Muscle of leg (tissue), 11 donors: ENCODE results near the gene BCL2L2. TPM values are rescaled to one million over a fixed set of nuclear protein-coding genes. Genes with fewer than 3 reads are reported as not detected.

ENCODE experiments used
- DNase-seq: peaks from one replicate; pipeline ENCODE4 v3.0.0; 2013
- H3K27ac ChIP-seq: one replicate; pipeline ENCODE4 v1.5.1; 2013; ENCODE audit warnings: mild to moderate bottlenecking, low read length, control low read depth
- H3K27me3 ChIP-seq: one replicate; pipeline ENCODE4 v1.6.1; 2013; ENCODE audit warnings: low read length; ENCODE audit not compliant: control insufficient read depth, insufficient read depth
- H3K36me3 ChIP-seq: one replicate; pipeline ENCODE4 v1.6.1; 2013; ENCODE audit warnings: low read length; ENCODE audit not compliant: control insufficient read depth, insufficient read depth
- H3K4me1 ChIP-seq: one replicate; pipeline ENCODE4 v1.6.1; 2013; ENCODE audit warnings: low read length; ENCODE audit not compliant: control insufficient read depth, insufficient read depth
- H3K4me3 ChIP-seq: one replicate; pipeline ENCODE4 v1.5.1; 2013; ENCODE audit warnings: low read length, control low read depth
- H3K9me3 ChIP-seq: replicated peaks from 2 replicates; pipeline ENCODE4 v1.6.1; 2013; ENCODE audit warnings: low read depth, low read length; ENCODE audit not compliant: control insufficient read depth
- WGBS: methylation state at CpG from one replicate; pipeline ENCODE4 v1.1.5; 2013; ENCODE audit warnings: missing lambda C conversion rate; ENCODE audit not compliant: insufficient coverage; 5-methylcytosine and 5-hydroxymethylcytosine counted together
- polyA plus RNA-seq, 8 donors: library from polyadenylated mRNA; unstranded; fragments of 120-200 nt; gene quantifications; one replicate each; pipeline versions ENCODE4 v1.2.1 to v1.2.3, GENCODE V29; 2013; ENCODE audit warnings: inconsistent platforms in 1 of 8, low replicate concordance in 1 of 8; ENCODE audit not compliant: insufficient read length in 8 of 8, insufficient read depth in 1 of 8
- total RNA-seq: library from RNA; stranded (reverse); fragments of 120-200 nt; gene quantifications from one replicate; pipeline ENCODE4 v1.2.4, GENCODE V29; 2013

BCL2L2 gene
- total and polyA plus RNA-seq, 9 donors = 15.1 to 39.3 (median 31.5) TPM

DNA sequence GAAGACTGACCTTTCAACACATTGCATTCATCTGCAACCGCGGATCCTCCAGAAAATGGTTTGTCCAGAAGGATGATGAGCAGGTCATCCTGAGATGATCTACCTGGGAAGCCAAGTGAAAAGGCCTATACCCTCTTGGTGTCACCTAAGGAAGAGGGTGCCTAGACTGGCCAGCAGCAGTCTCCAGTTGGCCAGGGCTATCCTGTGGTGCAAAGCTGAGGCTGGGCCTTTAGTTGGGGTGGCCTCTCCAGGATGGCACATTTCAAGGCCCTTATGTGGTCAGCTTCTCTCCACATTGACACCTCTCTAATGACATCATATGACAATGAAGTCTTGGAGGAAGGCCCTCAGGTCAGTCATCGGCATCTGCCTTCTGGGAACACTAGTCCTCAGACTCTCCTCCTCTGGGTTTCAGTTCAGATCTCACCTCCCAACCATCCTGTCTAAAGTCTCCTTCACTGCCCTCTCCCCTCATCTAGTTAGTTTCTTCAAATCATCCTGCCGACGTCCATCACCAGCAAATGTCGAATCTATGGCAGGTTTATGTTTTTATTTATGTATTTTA, 49.3 kb downstream of the BCL2L2 start:
- 75% methylated on average over 1 of the region's 6 CpGs for WGBS
- H3K27me3 ChIP-seq = peaks cover 16% of the 10 kb centered on the region
- no peak overlapping the region for H3K27ac ChIP-seq

DNA sequence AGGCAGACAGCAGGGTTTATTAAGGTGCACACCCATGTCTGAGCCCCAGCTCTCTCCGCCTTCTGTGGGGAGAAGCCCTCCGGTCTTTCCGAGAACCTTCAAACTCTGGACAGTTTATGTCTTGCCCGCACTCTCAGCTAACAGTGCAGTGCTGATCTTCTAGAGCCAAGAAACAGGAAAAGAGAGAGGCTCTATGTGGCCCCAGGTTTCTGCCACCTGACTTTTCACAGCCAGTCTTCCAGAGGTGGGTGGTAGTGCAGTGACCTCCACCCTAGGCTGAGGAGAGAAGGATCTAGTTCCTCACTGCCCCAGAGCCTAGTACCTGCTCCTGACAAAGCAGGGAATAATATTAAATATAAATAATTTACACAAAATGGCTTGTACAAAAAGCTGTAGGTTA, 50.0 kb downstream of the BCL2L2 start:
- Histone ChIP-seq H3K27me3 (peaks cover 13% of the 10 kb centered on the region), H3K27ac (no peak overlapping the region), H3K4me3 (no peak overlapping the region), H3K4me1 (peaks cover 36% of the 10 kb centered on the region), H3K36me3 (peaks cover 51% of the 10 kb centered on the region), H3K9me3 (no peaks in the 10 kb centered on the region)
- no peak for DNase-seq
- 85% methylated on average over 4 of the region's 4 CpGs for WGBS

More for the DNA sequence above, 49.3 kb downstream of the BCL2L2 start:
- Histone ChIP-seq H3K4me3 (no peak overlapping the region), H3K36me3 (peaks cover 44% of the 10 kb centered on the region), H3K9me3 (no peaks in the 10 kb centered on the region), H3K4me1 (peaks cover 32% of the 10 kb centered on the region)
- DNase-seq = peak; percentile 17

DNA sequence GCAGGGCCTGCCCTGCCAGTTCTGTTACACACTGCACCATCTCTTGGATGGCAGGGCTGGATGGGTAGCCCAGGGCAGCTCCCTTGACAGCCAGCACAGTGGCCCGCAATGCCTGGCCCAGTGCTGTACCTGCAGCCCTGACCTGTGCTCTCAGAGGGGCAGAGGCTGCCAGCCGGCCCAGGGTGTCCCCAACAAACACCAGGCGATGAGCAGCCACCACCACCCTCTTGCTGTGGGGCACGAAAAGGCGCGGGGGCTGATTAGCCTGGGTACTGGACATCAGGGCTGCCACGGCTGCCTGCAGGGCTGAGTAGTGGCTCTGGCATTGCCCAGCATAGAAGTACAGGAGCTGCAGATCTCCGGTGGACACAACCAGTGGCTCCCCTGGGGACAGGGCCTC, 50.6 kb downstream of the BCL2L2 start:
- peaks cover 36% of the 10 kb centered on the region for H3K4me1 ChIP-seq
- peaks cover 8% of the 10 kb centered on the region for H3K27me3 ChIP-seq
- DNase-seq = peak; percentile 3
- H3K27ac ChIP-seq = no peak overlapping the region
- H3K36me3 ChIP-seq = peaks cover 57% of the 10 kb centered on the region
- no peaks in the 10 kb centered on the region for H3K9me3 ChIP-seq
- 92% methylated on average over 8 of the region's 8 CpGs for WGBS
- H3K4me3 ChIP-seq = no peak overlapping the region

DNA sequence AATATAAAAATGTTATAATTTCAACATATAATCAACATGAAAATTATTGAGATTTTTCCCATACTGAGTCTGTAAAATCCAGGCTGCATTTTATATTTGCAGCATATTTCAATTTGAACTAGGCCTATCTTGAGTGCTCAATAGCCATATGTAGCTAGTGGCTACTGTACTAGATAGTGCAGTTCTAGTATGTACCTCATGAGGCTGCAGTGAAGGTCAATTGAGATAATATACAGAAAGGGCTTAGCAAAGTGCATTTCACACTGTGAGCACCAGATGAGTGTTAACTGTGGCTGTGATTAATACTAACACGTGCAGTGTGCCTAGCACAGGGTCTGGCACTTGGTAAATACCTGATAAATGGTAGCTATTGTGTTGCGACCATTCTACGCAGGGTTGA, 51.4 kb downstream of the BCL2L2 start:
- peaks cover 60% of the 10 kb centered on the region for H3K36me3 ChIP-seq
- no peak overlapping the region for H3K27ac ChIP-seq
- peaks cover 6% of the 10 kb centered on the region for H3K27me3 ChIP-seq
- no peak overlapping the region for H3K4me3 ChIP-seq
- WGBS = 33% methylated on average over 1 of the region's 3 CpGs
- H3K9me3 ChIP-seq = no peaks in the 10 kb centered on the region
- peaks cover 34% of the 10 kb centered on the region for H3K4me1 ChIP-seq
- DNase-seq = peak; percentile 1

DNA sequence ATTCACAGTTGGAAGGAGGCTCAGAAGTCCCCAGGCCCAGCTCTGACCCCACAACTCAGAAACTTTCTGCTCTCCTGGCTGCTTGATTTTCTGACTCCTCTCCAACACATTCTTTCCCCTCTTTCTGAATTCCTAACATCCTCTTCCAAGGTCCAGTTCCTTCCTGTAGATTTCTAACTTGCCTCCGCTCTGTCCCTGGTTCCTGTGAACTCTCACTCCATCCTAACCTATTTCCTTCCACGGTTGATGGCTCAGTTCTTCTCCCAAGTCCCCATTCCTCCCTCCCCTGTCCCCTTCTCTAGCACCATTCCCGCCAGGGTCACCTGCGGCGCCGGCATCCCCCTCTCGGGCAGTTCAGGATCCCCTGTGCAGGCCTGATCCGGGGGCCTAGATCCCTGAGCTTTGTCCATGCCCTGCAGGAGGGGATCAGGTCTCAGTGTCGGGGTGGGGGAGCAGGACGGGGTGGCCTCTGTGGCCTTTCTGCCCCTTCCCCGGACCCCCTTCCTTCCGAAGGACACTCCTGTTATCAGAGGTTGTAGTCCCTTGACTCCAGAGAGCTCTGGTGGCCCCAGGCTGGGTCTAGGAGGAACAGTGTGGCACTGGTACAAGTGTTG, 52.0 kb downstream of the BCL2L2 start:
- Histone ChIP-seq H3K36me3 (peaks cover 66% of the 10 kb centered on the region), H3K27ac (no peak overlapping the region), H3K4me3 (no peak overlapping the region), H3K9me3 (no peaks in the 10 kb centered on the region), H3K4me1 (peaks cover 36% of the 10 kb centered on the region), H3K27me3 (peaks cover 1% of the 10 kb centered on the region)
- WGBS = 67% methylated on average over 9 of the region's 12 CpGs
- DNase-seq = peak; percentile 51

DNA sequence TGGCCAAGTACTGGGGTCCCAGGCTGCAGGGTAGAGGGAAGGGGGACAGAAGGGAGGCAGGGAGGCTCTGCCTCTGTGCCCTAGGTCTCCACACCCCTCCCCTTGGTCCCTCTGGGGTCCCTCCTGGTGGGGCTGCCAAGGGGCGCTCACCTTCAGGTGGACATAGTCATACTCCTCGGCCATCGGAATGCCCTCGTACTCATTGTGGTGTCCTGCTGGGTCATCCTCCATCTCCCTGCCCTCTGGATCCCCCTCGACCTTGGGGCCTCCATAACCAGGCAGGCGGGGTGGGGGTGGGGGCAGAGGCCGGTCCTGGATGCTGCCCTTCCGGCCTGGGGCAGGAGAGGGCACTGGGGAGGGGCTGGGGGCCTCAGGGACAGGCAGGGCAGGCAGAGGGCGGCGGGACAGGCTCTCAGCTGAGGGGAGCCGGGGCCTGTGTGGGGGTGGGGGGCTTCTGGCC, 52.6 kb downstream of the BCL2L2 start:
- Histone ChIP-seq H3K4me1 (peaks cover 42% of the 10 kb centered on the region), H3K36me3 (peaks cover 69% of the 10 kb centered on the region), H3K4me3 (no peak overlapping the region), H3K27me3 (peaks cover 5% of the 10 kb centered on the region), H3K9me3 (no peaks in the 10 kb centered on the region), H3K27ac (no peak overlapping the region)
- peak; percentile 6 for DNase-seq
- 74% methylated on average over 7 of the region's 11 CpGs for WGBS

DNA sequence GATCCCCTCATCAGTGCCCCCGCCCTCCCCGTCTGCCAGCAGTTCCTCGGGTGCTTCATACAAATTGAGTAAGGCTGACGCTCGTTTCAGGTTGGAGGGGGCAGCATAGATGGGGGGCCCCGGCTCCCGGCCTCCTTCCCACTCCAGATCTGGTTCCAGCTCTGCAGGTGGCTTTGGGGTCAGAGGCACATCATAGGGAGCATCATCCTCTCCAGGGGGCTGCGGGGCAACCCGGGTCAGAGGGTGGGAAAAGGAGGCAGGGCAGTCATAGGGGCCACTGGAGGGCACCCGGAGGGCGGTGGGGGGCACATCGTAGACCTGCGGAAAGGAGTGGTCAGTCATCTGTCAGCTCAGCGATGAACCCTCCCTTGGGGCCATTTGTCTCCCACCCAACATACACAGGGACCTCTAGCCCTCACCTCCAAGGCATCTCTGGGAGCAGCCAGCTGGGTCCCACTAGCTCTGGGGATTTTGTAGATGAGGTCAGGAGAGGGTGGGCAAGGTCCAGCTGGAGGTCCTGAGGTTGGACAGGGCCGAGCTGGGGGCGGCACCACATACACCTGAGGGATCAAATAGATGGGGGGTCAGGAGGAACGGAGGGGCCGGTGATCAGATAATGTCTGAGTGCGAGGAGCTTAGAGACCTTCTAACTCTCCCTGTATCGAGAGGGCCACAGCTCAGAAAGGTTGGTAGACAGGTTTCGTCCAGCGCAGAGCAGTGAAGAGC, 53.3 kb downstream of the BCL2L2 start:
- no peak overlapping the region for H3K27ac ChIP-seq
- WGBS = 81% methylated on average over 9 of the region's 22 CpGs
- peaks cover 69% of the 10 kb centered on the region for H3K36me3 ChIP-seq
- no peak for DNase-seq
- H3K4me1 ChIP-seq = peaks cover 46% of the 10 kb centered on the region
- no peak overlapping the region for H3K4me3 ChIP-seq
- H3K27me3 ChIP-seq = peaks cover 11% of the 10 kb centered on the region
- H3K9me3 ChIP-seq = no peaks in the 10 kb centered on the region

DNA sequence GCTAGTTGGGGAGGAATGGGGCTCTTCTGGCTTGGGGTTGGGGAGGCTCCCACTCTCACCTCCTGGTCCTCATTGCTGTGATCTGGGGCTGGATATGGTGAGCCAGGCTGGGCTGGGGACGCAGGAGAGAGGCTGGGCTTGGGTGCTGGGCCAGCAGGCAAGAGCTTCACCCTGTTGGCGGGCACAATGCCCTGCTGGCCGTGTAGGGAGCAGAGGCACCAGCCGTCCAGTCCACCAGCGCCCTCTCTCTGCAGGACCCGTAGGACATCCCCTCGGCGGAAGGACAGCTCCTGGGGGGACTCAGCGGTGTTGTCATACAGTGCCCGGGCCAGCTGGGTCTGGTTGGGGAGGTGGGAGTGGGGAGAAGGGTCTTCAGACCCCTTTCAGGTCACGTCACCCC, 53.9 kb downstream of the BCL2L2 start:
- Histone ChIP-seq H3K27me3 (peaks cover 12% of the 10 kb centered on the region), H3K9me3 (no peaks in the 10 kb centered on the region), H3K4me1 (peaks cover 46% of the 10 kb centered on the region), H3K27ac (no peak overlapping the region), H3K36me3 (peaks cover 68% of the 10 kb centered on the region), H3K4me3 (no peak overlapping the region)
- WGBS = 64% methylated on average over 4 of the region's 11 CpGs
- no peak for DNase-seq

DNA sequence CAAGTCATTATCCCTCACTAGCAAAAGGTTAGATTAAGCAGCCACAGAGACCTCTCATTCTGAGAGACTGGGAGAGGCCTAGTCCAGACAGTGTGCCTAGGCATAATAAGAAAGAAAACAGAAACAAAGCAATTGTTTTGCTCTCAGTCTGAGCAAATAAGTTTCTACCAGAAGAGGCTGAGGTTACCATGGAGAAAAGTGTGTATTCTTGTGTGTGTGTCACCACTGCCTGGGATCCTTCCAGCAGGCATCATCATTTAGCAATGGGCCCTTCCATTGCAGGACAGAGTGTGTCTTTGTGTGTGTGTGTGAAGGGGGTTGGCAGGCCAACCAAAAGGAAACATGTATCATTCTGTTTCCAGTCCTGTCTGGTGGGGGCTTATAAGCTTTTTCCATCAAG, 54.7 kb downstream of the BCL2L2 start:
- Histone ChIP-seq H3K9me3 (no peaks in the 10 kb centered on the region), H3K36me3 (peaks cover 64% of the 10 kb centered on the region), H3K27ac (peak overlapping the region; percentile 20), H3K4me1 (peaks cover 46% of the 10 kb centered on the region), H3K27me3 (peaks cover 16% of the 10 kb centered on the region), H3K4me3 (no peak overlapping the region)
- DNase-seq = peak; percentile 50
